Activated naive CD4-positive, alpha-beta T cell treated with anti-CD3 and anti-CD28 coated beads for 36 hours (primary cell): ENCODE data around the gene NTNG1. TPM values are rescaled to one million over a fixed set of nuclear protein-coding genes. Genes with fewer than 3 reads are reported as not detected.

Source experiments
- CTCF ChIA-PET: fragments of 350-600 bp; sonication (Branson Sonifier 250); formaldehyde crosslinking; loops from one replicate; lab custom pipeline; 2021; ENCODE audit warnings: antibody characterized with exemption; lab: Charles Lee
- DNase-seq: peaks from one replicate; pipeline ENCODE4 v3.0.0-alpha.2; 2020
- H3K27ac Mint-ChIP-seq: one replicate; pipeline ENCODE4 v1.8.0; 2021; ENCODE audit warnings: mild to moderate bottlenecking, mixed read lengths
- H3K27me3 Mint-ChIP-seq: one replicate; pipeline ENCODE4 v1.8.0; 2021; ENCODE audit warnings: low read depth, mixed read lengths
- H3K36me3 Mint-ChIP-seq: one replicate; pipeline ENCODE4 v1.8.0; 2021; ENCODE audit warnings: low read depth, mixed read lengths
- H3K4me1 Mint-ChIP-seq: one replicate; pipeline ENCODE4 v1.8.0; 2021; ENCODE audit warnings: low read depth, mixed read lengths
- H3K4me3 Mint-ChIP-seq: one replicate; pipeline ENCODE4 v1.8.0; 2021; ENCODE audit warnings: mild to moderate bottlenecking, moderate library complexity, mixed read lengths
- H3K9me3 Mint-ChIP-seq: one replicate; pipeline ENCODE4 v1.8.0; 2021; ENCODE audit warnings: mixed read lengths
- intact Hi-C: fragments of 100-400 bp; cut with micrococcal nuclease; formaldehyde crosslinking; loops from one replicate; pipeline ENCODE4 v1.15.1; 2023
- total RNA-seq, 2 experiments: library from RNA; stranded (reverse); gene quantifications; one replicate each; pipeline ENCODE4 v1.2.3, GENCODE V29; 2021

NTNG1 gene
- total RNA-seq, 2 experiments from 2014 or later = not detected

GRCh38 chr1:107183011-107183410, 42.2 kb downstream of the NTNG1 start:
- peaks cover 11% of the 10 kb centered on the region for H3K27me3 Mint-ChIP-seq
- H3K36me3 Mint-ChIP-seq = no peaks in the 10 kb centered on the region
- intact Hi-C loops = no loop called here
- DNase-seq = no peak
- H3K9me3 Mint-ChIP-seq = no peaks in the 10 kb centered on the region
- H3K27ac Mint-ChIP-seq = no peak overlapping the region
- no peaks in the 10 kb centered on the region for H3K4me1 Mint-ChIP-seq
- H3K4me3 Mint-ChIP-seq = no peak overlapping the region
- CTCF ChIA-PET = no interaction called here

GRCh38 chr1:107184888-107185287, 44.0 kb downstream of the NTNG1 start:
- CTCF ChIA-PET = no interaction called here
- Mint-ChIP-seq H3K27ac (no peak overlapping the region), H3K27me3 (peaks cover 9% of the 10 kb centered on the region), H3K36me3 (no peaks in the 10 kb centered on the region), H3K9me3 (peaks cover under 1% of the 10 kb centered on the region), H3K4me1 (no peaks in the 10 kb centered on the region), H3K4me3 (no peak overlapping the region)
- DNase-seq = peak; percentile 4
- intact Hi-C loops = no loop called here

- Mint-ChIP-seq H3K9me3 (peaks cover 2% of the 10 kb centered on the region), H3K4me1 (no peaks in the 10 kb centered on the region), H3K27me3 (peaks cover 2% of the 10 kb centered on the region), H3K4me3 (no peak overlapping the region), H3K27ac (no peak overlapping the region), H3K36me3 (no peaks in the 10 kb centered on the region)
- intact Hi-C loops = no loop called here
- DNase-seq = no peak
- CTCF ChIA-PET = interaction anchor here (1.1 kb wide), 1 partner anchor 344 kb away, joined by 3 read pairs; no protein-coding TSS in a partner anchor
Observed at GRCh38 chr1:107187399-107187798, 46.6 kb downstream of the NTNG1 start.

- Mint-ChIP-seq H3K27me3 (peaks cover 2% of the 10 kb centered on the region), H3K9me3 (peaks cover 2% of the 10 kb centered on the region), H3K36me3 (no peaks in the 10 kb centered on the region), H3K4me3 (no peak overlapping the region), H3K4me1 (no peaks in the 10 kb centered on the region), H3K27ac (no peak overlapping the region)
- intact Hi-C loops = no loop called here
- CTCF ChIA-PET = interaction anchor here (0.9 kb wide), 1 partner anchor 8 kb away, joined by 3 read pairs; no protein-coding TSS in a partner anchor
- DNase-seq = no peak
Observed at GRCh38 chr1:107188160-107188559, 47.3 kb downstream of the NTNG1 start.

GRCh38 chr1:107194380-107194779, 53.5 kb downstream of the NTNG1 start:
- Mint-ChIP-seq H3K36me3 (no peaks in the 10 kb centered on the region), H3K4me1 (no peaks in the 10 kb centered on the region), H3K27me3 (no peaks in the 10 kb centered on the region), H3K9me3 (peaks cover 2% of the 10 kb centered on the region), H3K27ac (no peak overlapping the region), H3K4me3 (no peak overlapping the region)
- CTCF ChIA-PET = no interaction called here
- DNase-seq = no peak
- intact Hi-C loops = no loop called here

- Mint-ChIP-seq H3K4me3 (no peak overlapping the region), H3K27ac (no peak overlapping the region), H3K9me3 (no peaks in the 10 kb centered on the region), H3K27me3 (peaks cover 2% of the 10 kb centered on the region), H3K4me1 (no peaks in the 10 kb centered on the region), H3K36me3 (no peaks in the 10 kb centered on the region)
- intact Hi-C loops = loop anchor here (5.0 kb wide), 2 partner anchors 332 to 557 kb away; no protein-coding TSS in a partner anchor
- CTCF ChIA-PET = no interaction called here
- no peak for DNase-seq
Observed at GRCh38 chr1:107195476-107195875, 54.6 kb downstream of the NTNG1 start.

GRCh38 chr1:107196973-107197562, 56.2 kb downstream of the NTNG1 start:
- H3K9me3 Mint-ChIP-seq = peaks cover 5% of the 10 kb centered on the region
- DNase-seq = peak; percentile 19
- H3K27ac Mint-ChIP-seq = no peak overlapping the region
- H3K4me3 Mint-ChIP-seq = no peak overlapping the region
- intact Hi-C loops = loop anchor here (5.0 kb wide), 2 partner anchors 330 to 555 kb away; no protein-coding TSS in a partner anchor
- H3K36me3 Mint-ChIP-seq = no peaks in the 10 kb centered on the region
- peaks cover 2% of the 10 kb centered on the region for H3K27me3 Mint-ChIP-seq
- CTCF ChIA-PET = no interaction called here
- H3K4me1 Mint-ChIP-seq = no peaks in the 10 kb centered on the region

- CTCF ChIA-PET = no interaction called here
- DNase-seq = no peak
- H3K36me3 Mint-ChIP-seq = no peaks in the 10 kb centered on the region
- no peak overlapping the region for H3K27ac Mint-ChIP-seq
- peaks cover 2% of the 10 kb centered on the region for H3K27me3 Mint-ChIP-seq
- no peaks in the 10 kb centered on the region for H3K4me1 Mint-ChIP-seq
- intact Hi-C loops = loop anchor here (5.0 kb wide), 2 partner anchors 329 to 554 kb away; no protein-coding TSS in a partner anchor
- H3K4me3 Mint-ChIP-seq = no peak overlapping the region
- peaks cover 7% of the 10 kb centered on the region for H3K9me3 Mint-ChIP-seq
Observed at GRCh38 chr1:107198561-107198960, 57.7 kb downstream of the NTNG1 start.

GRCh38 chr1:107200631-107201030, 59.8 kb downstream of the NTNG1 start:
- no peak overlapping the region for H3K27ac Mint-ChIP-seq
- no peak for DNase-seq

GRCh38 chr1:107202007-107202406, 61.2 kb downstream of the NTNG1 start:
- Mint-ChIP-seq H3K9me3 (peaks cover 7% of the 10 kb centered on the region), H3K27ac (no peak overlapping the region), H3K27me3 (peaks cover 5% of the 10 kb centered on the region), H3K4me1 (no peaks in the 10 kb centered on the region), H3K36me3 (no peaks in the 10 kb centered on the region), H3K4me3 (no peak overlapping the region)
- DNase-seq = no peak
- intact Hi-C loops = no loop called here
- CTCF ChIA-PET = no interaction called here

More at GRCh38 chr1:107200631-107201030, 59.8 kb downstream of the NTNG1 start:
- Mint-ChIP-seq H3K4me3 (no peak overlapping the region), H3K27me3 (peaks cover 2% of the 10 kb centered on the region), H3K4me1 (no peaks in the 10 kb centered on the region), H3K9me3 (peaks cover 7% of the 10 kb centered on the region), H3K36me3 (no peaks in the 10 kb centered on the region)
- intact Hi-C loops = no loop called here
- CTCF ChIA-PET = no interaction called here

- no peaks in the 10 kb centered on the region for H3K36me3 Mint-ChIP-seq
- intact Hi-C loops = no loop called here
- H3K4me1 Mint-ChIP-seq = no peaks in the 10 kb centered on the region
- H3K27me3 Mint-ChIP-seq = no peaks in the 10 kb centered on the region
- H3K9me3 Mint-ChIP-seq = no peaks in the 10 kb centered on the region
- H3K4me3 Mint-ChIP-seq = no peak overlapping the region
- no peak for DNase-seq
- CTCF ChIA-PET = no interaction called here
- no peak overlapping the region for H3K27ac Mint-ChIP-seq
Observed at GRCh38 chr1:107213225-107213624, 72.4 kb downstream of the NTNG1 start.

- no peak overlapping the region for H3K4me3 Mint-ChIP-seq
- no peaks in the 10 kb centered on the region for H3K4me1 Mint-ChIP-seq
- no peak overlapping the region for H3K27ac Mint-ChIP-seq
- peaks cover 2% of the 10 kb centered on the region for H3K27me3 Mint-ChIP-seq
- intact Hi-C loops = no loop called here
- CTCF ChIA-PET = no interaction called here
- no peak for DNase-seq
- H3K9me3 Mint-ChIP-seq = peaks cover 6% of the 10 kb centered on the region
- no peaks in the 10 kb centered on the region for H3K36me3 Mint-ChIP-seq
Observed at GRCh38 chr1:107220036-107220435, 79.2 kb downstream of the NTNG1 start.

- Mint-ChIP-seq H3K4me3 (no peak overlapping the region), H3K27me3 (no peaks in the 10 kb centered on the region), H3K36me3 (no peaks in the 10 kb centered on the region), H3K9me3 (no peaks in the 10 kb centered on the region), H3K4me1 (no peaks in the 10 kb centered on the region), H3K27ac (no peak overlapping the region)
- CTCF ChIA-PET = no interaction called here
- DNase-seq = no peak
- intact Hi-C loops = no loop called here
Observed at GRCh38 chr1:107225706-107226105, 84.9 kb downstream of the NTNG1 start.
